Measurements from ENCODE around the gene DHX32. TPM values are rescaled to one million over a fixed set of nuclear protein-coding genes. Genes with fewer than 3 reads are reported as not detected.

DHX32 gene
- total RNA-seq, 2 donors from 2014 or later = 25.1 to 44.5 TPM

GRCh38 chr10:125866421-125867029 lies 14.6 kb downstream of the DHX32 start:
- no peak for DNase-seq (ENCODE audit: low spot score)

DNA sequence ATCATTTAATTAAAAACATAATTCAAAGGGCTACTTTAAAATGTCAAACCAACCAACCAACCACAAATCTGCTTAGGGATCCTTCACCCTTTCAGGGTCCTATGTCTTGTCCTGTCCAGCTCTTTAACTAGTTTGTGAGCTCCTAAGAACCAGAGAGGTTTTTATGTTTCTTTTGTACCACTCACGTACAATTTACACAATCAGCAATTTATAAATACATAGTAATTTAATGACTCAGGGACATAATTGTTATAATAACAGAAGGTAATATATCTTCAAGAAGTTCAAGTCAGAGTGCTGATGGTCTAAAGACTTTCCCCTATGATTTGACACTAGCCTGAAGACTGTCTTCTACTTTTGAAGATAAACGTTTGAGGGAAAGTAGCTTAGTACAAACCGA lies 16.0 kb downstream of the DHX32 start:
- Histone ChIP-seq H3K27ac (no peak overlapping the region), H3K27me3 (no peaks in the 10 kb centered on the region), H3K9me3 (no peaks in the 10 kb centered on the region), H3K4me1 (no peaks in the 10 kb centered on the region), H3K4me3 (no peak overlapping the region), H3K36me3 (peaks cover 14% of the 10 kb centered on the region)
- DNase-seq (ENCODE audit: low spot score) = no peak
- TF ChIP-seq CTCF (IDR thresholded peaks at IDR 0.05) = no peak

More at GRCh38 chr10:125866421-125867029, 14.6 kb downstream of the DHX32 start:
- peaks cover 14% of the 10 kb centered on the region for H3K36me3 ChIP-seq
- no peaks in the 10 kb centered on the region for H3K27me3 ChIP-seq
- H3K27ac ChIP-seq = no peak overlapping the region
- no peak overlapping the region for H3K4me3 ChIP-seq
- TF ChIP-seq CTCF (IDR thresholded peaks at IDR 0.05) = no peak
- H3K4me1 ChIP-seq = no peaks in the 10 kb centered on the region
- no peaks in the 10 kb centered on the region for H3K9me3 ChIP-seq

DNA sequence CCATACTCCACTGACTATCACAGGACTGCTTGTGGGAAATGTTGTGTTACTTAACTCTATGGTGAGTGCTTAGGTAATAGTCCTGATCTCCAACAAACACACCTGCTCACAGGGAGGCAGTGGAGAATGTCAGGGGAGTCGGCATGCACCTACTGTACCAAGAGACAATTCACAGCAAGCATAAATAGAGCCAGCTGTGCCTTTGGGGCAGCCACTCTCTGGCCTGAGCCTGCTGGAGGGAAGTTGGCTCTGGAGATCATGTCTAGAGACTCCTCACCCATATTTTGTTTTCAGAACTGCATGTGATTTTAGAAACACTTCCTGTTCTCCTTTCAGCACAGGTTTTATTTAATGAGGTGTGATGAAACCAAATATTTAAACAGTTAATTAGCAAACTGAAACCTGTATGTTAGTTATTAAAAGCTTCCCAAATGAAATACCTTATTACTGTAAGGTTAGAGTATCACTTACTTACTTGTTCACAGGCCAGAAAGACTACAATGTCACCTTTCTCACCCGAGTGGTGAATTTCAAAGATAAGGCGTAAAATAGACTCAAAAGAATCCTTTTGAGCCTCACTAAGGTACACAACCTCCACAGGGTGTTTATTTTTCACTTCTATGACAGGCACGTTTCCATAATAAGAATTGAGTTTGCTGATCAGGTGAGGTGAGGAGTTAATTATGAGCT lies 21.8 kb downstream of the DHX32 start:
- peaks cover 17% of the 10 kb centered on the region for H3K36me3 ChIP-seq
- no peak overlapping the region for H3K4me3 ChIP-seq
- no peak for DNase-seq (ENCODE audit: low spot score)
- no peaks in the 10 kb centered on the region for H3K4me1 ChIP-seq
- TF ChIP-seq CTCF (IDR thresholded peaks at IDR 0.05) = no peak
- no peaks in the 10 kb centered on the region for H3K9me3 ChIP-seq
- no peaks in the 10 kb centered on the region for H3K27me3 ChIP-seq
- no peak overlapping the region for H3K27ac ChIP-seq

- H3K36me3 ChIP-seq = peaks cover 19% of the 10 kb centered on the region
- H3K27ac ChIP-seq = no peak overlapping the region
- no peak for TF ChIP-seq CTCF (IDR thresholded peaks at IDR 0.05)
- H3K27me3 ChIP-seq = no peaks in the 10 kb centered on the region
- no peaks in the 10 kb centered on the region for H3K9me3 ChIP-seq
- H3K4me1 ChIP-seq = no peaks in the 10 kb centered on the region
- H3K4me3 ChIP-seq = no peak overlapping the region
- no peak for DNase-seq (ENCODE audit: low spot score)
Observed at GRCh38 chr10:125857185-125857760, 23.8 kb downstream of the DHX32 start.

GRCh38 chr10:125852487-125852886 lies 28.6 kb downstream of the DHX32 start:
- Histone ChIP-seq H3K27me3 (no peaks in the 10 kb centered on the region), H3K27ac (no peak overlapping the region), H3K36me3 (peaks cover 22% of the 10 kb centered on the region), H3K9me3 (no peaks in the 10 kb centered on the region), H3K4me3 (no peak overlapping the region), H3K4me1 (peaks cover 0 to 8% of the 10 kb centered on the region in 2 donors)
- no peak for DNase-seq (ENCODE audit: low spot score)
- TF ChIP-seq CTCF (IDR thresholded peaks at IDR 0.05) = no peak
